ENCODE results near the gene DENND2A.
"Not testable (repeated sequence)": the region's sequence is repeated elsewhere in the genome, so short reads cannot be mapped to it uniquely, and the experiment has no call there.

Gene DENND2A

DNA sequence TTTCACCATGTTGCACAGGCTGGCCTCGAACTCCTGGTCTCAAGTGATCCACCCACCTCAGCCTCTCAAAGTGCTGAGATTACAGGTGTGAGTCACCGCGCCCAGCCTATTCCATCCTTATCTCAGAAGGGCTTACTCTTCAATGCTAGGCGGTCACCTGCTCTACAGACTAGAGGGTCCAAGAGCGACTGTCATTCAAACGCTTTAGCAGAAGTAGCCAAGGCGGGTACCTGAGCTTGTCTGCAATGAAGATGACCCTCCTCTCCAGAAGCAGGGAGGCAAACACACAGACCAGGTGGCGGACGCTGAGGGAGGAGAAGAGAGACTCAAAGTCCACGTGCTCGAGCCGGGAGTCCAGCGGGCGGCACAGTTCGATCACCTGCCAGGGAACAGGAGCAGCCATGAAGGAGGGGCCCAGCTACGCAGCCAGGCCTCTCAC lies 96.2 kb downstream of the DENND2A start:
- no peak for DNase-seq (ENCODE audit: low read depth)

GRCh38 chr7:140542228-140542603 lies 98.4 kb downstream of the DENND2A start:
- no peak for DNase-seq (ENCODE audit: low read depth)

GRCh38 chr7:140541513-140542227 lies 98.9 kb downstream of the DENND2A start:
- no peak for DNase-seq (ENCODE audit: low read depth)

- DNase-seq (ENCODE audit: low read depth) = no peak
Measured at GRCh38 chr7:140541176-140541512, 99.5 kb downstream of the DENND2A start.

DNA sequence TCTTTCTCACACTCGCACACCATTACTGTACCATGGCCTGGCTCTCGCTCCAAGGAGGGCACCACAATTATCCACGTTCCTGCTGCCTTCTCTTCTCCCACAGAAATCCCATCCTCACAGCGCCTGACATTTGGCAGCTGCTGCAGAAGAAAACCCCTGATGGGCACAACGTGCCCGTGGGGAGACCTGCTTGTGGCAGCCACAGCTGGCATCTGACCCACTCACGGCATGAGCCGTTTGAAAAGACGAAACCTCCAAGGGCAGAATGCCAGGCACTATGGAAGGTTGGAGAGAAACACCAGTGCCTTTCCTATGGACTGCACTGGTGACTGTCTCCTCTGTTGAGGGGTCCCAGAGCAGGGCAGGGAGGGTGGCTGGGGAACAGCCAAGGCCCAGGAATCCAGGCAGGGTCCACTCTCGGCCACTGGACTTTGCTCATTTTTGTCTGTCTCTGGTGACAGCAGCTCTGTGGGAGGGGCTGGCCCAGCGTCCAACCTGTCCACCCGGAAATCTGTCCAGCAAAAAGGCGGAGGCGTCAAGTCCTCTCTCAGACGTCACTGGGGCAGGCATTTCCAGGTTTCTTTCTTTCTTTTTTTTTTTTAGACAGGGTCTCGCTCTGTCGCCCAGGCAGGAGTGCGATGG lies 100.4 kb downstream of the DENND2A start:
- DNase-seq (ENCODE audit: low read depth) = no peak

- no peak for DNase-seq (ENCODE audit: low read depth)
Measured at GRCh38 chr7:140539461-140539860, 101.2 kb downstream of the DENND2A start.

GRCh38 chr7:140537750-140538482 lies 102.7 kb downstream of the DENND2A start:
- DNase-seq (ENCODE audit: low read depth) = no peak

DNA sequence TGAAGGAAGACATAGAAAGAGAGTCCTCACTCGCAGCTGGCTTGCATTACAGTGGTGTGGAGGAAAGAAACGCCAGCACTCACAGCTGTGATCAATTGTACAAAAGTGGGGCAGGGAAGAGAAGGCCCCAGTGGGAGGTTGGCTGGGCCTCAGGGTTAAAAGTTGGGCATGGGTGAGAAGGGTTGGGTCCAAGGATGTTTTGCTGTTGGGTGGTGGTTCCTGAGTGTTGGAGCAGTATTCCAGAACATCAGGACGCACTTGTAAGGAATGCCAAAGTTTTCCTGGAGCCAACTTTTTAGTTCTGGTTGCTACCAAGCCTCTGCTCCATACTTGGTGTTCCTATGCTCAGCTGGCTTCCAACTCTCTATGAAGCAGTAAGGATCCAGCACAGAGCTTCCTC lies 105.9 kb downstream of the DENND2A start:
- DNase-seq (ENCODE audit: low read depth) = no peak

- no peak for DNase-seq (ENCODE audit: low read depth)
Measured at GRCh38 chr7:140533394-140533872, 107.2 kb downstream of the DENND2A start.

DNA sequence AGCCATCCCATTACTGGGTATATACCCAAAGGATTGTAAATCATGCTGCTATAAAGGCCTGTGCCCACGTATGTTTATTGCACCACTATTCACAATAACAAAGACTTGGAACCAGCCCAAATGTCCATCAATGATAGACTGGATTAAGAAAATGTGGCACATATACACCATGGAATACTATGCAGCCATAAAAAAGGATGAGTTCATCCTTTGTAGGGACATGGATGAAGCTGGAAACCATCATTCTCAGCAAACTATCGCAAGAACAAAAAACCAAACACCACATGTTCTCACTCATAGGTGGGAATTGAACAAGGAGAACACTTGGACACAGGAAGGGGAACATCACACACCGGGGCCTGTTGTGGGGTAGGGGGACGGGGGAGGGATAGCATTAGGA lies 111.2 kb downstream of the DENND2A start:
- not testable (repeated sequence) for DNase-seq (ENCODE audit: low read depth)

DNA sequence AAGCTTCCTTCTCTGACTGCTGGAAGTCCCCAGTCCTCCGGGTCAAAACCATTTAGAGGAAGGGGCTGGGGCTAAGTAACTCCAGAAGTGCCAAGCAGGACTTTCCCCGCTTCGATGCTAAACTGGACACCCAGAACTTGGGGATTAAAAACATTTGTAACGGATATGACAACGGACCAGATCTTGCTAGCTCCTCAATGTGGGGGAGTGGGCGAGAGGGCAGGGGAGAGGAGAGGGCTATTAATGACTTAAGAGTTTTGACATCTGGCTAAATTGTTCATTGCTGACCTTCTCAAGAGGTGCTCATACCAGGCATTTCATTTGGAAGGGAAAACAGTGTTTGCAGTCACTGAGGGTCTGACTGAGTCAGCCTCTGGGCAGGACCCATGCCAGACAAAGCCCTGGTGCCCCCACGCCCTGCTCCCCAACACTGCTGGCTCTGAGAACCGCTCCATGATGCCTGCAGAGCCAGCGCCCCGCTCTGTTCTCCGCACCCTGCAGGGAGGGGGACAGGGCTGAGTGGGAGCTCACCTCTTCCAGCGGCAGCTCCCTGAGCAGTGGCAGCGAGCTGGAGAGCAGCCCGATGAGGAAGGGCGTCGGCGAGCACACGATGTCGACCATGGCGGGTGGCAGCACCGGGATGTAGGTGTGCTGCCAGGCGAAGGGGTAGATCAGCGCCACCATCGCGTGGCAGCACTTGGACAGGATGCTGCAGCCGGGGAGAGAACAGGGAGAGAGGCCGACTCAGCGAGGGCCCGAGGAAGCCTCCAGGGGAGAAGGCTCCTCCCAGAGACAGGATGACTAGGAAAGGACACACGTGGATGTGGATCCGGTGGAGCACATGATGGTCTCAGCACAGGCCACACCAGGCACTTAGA lies 113.6 kb downstream of the DENND2A start:
- DNase-seq (ENCODE audit: low read depth) = no peak

GRCh38 chr7:140526214-140526613 lies 114.4 kb downstream of the DENND2A start:
- no peak for DNase-seq (ENCODE audit: low read depth)

GRCh38 chr7:140525743-140526142 lies 114.9 kb downstream of the DENND2A start:
- DNase-seq (ENCODE audit: low read depth) = no peak

GRCh38 chr7:140521421-140521820 lies 119.2 kb downstream of the DENND2A start:
- DNase-seq (ENCODE audit: low read depth) = no peak

DNA sequence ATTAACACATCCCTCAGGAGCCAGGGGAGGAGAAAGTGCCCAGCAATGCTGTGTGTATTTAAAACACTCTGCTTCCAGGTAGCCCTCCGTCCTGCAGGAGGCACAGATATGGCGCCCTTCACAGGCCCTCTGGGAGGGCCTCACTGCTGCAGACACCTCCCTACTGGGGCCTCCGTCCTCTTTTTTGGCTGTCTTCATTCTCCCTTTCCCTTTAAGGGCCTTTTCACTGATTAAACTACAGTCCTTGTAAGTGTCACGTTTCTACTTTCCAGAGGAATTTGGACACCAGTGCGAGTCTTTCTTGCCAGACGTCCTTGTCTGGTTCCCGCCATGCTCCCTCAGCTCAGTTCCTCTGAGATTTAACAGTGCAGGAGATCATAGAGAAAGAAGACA lies 121.6 kb downstream of the DENND2A start:
- DNase-seq (ENCODE audit: low read depth) = no peak

DNA sequence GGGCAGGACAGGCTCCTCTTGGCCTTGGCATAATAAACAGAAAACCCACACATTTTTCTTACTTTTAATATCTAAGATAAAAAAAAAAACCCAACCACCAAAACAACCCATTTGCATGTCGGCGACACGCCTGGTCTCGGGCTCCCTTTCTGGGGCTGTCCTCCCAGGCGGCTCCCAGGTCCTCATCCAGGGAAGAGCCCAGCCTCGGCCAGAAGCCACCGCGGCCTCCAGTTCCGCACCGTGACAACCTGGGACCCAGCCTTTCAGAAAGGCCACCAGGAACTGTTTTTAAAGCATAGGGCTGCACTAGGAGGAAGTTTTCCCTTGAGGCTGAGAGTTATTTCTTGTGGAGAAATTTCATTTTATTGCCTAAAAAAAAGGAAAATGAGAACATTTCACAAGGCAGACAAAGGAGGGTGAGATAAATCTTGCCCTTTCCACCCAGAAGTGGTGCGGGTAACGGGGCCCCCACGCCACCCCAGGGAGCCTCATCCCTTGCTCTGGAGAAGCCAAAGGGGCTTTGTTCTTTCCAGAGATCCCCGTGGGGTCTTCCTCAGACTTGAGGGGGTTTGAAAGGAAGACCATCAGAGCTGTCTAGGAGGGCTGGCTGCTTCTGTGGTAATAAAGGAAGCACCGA lies 122.1 kb downstream of the DENND2A start:
- no peak for DNase-seq (ENCODE audit: low read depth)

- DNase-seq (ENCODE audit: low read depth) = peak; percentile 3
Measured at GRCh38 chr7:140517546-140518369, 122.9 kb downstream of the DENND2A start.

DNA sequence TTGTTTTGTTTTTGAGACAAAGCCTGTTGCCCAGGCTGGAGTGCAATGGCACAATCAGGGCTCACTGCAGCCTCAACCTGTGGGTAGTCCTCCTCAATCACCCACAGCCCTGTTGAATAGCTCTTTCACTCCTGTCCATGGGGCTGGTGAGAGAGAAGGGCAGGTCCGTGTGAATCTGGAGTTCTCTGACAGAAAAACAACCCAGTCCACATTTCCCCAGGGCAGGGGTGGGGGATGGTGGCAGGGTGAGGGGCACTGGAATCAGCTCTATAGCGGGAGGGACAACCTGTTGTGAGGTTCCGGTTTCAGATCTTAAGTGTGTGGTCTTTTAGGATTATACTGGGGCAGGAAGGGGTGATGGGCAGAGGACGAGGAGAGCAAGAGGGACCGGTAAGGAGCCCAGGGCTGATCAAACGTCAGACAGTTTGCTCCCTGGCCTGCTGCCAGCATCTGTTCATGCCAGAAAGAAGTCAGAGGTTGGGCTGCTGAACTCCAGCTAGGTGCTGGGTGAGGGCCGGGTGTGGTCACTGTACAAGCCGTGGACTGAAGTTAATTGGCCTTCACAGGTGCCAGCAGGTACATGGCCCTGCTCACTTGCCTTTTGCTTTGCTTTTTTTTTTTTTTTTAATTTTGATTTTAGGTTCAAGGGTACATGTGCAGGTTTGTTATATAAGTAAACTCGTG lies 128.2 kb downstream of the DENND2A start:
- no peak for DNase-seq (ENCODE audit: low read depth)

DNA sequence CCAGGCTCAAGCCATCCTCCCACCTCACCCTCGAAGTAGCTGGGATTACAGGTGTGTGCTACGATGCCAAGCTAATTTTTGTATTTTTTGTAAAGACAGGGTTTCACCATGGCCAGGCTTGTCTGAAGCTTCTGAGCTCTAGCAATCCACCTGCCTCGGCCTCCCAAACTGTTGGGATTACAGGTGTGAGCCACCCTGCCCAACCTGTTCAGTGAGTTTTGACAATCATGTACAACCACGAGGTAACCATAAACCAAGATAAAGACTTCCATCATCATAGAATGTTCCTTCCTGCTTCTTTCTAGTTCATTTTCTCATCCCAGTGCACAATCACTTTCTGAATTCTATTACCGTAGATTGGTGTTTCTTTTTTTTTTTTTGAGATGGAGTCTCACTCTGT lies 130.8 kb downstream of the DENND2A start:
- no peak for DNase-seq (ENCODE audit: low read depth)

DNA sequence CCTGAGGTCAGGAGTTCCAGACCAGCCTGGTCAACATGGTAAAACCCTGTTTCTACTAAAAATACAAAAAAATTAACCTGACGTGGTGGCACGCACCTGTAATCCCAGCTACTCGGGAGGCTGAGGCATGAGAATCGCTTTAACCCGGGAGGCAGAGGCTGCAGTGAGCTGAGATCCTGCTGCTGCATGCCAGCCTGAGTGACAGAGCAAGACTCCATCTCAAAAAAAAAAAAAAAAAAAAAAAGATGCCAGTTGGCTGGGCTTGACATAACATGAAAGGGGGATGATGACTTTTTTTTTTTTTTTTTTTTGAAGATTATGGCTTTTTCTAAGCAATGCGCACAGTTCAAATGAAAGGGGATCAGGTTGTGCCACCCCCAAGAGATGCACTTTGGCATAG lies 133.1 kb downstream of the DENND2A start:
- not testable (repeated sequence) for DNase-seq (ENCODE audit: low read depth)

Data from T-helper 22 cell (primary cell).